GM21381 (cell line): Measurements from ENCODE around the gene OSM.

Experiments used
- ATAC-seq: cut with Tn5 transposase; IDR thresholded peaks from one replicate; pipeline ENCODE4 v1.9.1; 2021; ENCODE audit warnings: mild to moderate bottlenecking, moderate library complexity; ENCODE audit not compliant: unreplicated experiment

Gene OSM

GRCh38 chr22:30266445-30267381 lies at the start of gene OSM:
Gene OSM (minus strand): TSS chr22:30266851. CDS start chr22:30266799, 52 bp downstream.
- ATAC-seq: no peak

DNA sequence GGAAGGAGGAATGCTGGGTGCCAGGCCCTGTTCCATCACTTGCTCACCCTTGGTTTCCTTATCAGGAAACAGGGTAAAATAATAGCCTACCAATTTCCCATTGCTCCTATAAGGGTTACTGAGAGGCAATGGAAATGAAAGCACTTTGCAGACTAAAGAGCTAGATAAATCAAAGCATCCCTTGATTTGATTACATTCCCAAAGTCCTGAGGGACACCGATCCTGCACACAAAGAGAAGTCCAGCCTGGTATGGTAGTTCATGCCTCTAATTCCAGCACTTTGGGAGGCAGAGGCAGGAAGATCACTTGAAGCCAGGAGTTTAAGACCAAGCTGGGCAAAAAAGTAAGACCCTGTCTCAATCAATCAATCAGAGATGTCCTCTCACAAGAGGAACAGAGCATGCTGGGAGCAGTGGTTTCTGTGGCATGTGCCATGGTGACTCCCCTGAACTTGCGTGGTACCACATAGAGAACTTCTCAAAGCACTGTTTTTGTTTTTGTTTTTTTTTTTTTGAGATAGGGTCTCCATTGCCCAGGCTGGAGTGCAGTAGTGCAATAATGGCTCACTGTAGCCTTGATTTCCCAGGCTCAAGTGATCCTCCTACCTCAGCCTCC lies 49.4 kb upstream of the OSM start:
- ATAC-seq: no peak

- no peak for ATAC-seq
Observed at GRCh38 chr22:30314915-30315314, 48.3 kb upstream of the OSM start.

GRCh38 chr22:30313527-30314363 lies 47.1 kb upstream of the OSM start:
- ATAC-seq: no peak

DNA sequence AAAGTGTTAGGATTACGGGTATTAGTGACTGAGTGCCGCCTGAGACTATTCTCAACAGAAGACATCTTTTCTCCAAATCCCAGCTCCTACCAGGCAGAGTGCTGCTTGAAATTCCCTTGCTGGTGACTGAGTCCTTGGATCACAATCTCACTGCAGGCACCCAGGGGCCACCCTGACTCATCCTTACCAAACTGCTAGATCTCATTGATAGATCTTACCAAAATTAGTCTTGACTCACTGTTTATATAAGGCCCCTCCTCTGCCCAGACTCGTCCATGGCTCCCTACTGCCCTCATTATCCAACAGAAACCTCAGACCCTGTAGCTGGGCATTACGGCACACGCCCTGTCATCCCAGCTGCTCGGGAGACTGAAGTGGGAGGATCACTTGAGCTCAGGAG lies 45.4 kb upstream of the OSM start:
- ATAC-seq: no peak

- no peak for ATAC-seq
Observed at GRCh38 chr22:30310881-30311771, 44.5 kb upstream of the OSM start.

GRCh38 chr22:30309951-30310741 lies 43.5 kb upstream of the OSM start:
- no peak for ATAC-seq

GRCh38 chr22:30308518-30309230 lies 42.0 kb upstream of the OSM start:
- ATAC-seq: no peak

DNA sequence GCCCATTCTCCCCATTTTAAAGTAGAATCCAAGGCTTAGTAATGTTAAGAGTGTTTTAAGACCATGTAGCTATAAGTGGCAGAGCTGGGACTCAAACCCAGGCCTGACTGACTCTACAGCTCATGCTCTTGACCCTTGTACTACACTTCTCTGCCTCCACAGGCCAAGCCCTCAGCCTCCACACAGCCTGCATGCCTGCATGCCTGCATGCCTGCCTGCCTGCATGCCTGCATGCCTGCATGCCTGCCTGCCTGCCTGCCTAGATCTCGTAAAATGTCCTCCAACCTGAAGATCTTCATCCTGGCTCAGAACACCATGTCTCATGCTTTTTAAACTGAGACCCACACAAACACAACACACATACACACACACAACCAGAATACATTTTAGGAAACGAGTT lies 41.4 kb upstream of the OSM start:
- no peak for ATAC-seq

GRCh38 chr22:30307041-30307574 lies 40.5 kb upstream of the OSM start:
- ATAC-seq: no peak

GRCh38 chr22:30306627-30307011 lies 40.0 kb upstream of the OSM start:
- no peak for ATAC-seq

DNA sequence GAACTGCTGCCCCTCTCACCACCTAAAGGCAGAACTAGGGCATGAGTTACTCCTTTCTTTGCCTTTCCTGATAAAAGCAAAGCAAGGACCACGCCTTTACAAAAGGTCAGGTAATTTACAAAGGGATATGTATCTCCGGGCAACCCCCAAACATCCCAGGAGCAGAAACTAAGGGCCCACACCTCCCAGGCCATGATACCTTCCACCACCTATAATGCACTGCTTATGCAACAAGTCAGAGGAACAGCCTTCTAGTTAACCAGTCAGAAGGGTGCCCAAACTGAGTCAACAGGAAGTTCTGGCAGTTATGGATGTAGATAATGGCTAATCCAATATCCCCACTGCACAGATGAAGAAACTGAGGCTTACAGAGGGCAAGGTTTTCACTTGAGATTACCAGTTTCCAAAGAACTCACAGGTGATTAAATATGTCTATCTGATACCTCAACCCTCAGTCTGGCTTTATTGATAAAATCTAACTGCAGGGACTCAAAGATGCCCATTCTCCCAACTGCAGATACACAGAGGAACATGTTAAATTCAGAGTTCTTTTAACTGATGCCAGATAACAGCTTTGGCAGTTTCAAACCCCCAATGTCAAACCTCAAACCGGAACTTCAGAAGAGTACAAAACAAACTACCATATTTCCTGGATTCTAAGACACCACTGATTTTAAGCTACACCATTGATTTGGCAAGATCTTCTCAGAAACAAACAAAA lies 39.4 kb upstream of the OSM start:
- no peak for ATAC-seq

GRCh38 chr22:30305519-30305905 lies 38.9 kb upstream of the OSM start:
- peak; percentile 30 for ATAC-seq

GRCh38 chr22:30304495-30305244 lies 38.0 kb upstream of the OSM start:
- ATAC-seq: no peak

DNA sequence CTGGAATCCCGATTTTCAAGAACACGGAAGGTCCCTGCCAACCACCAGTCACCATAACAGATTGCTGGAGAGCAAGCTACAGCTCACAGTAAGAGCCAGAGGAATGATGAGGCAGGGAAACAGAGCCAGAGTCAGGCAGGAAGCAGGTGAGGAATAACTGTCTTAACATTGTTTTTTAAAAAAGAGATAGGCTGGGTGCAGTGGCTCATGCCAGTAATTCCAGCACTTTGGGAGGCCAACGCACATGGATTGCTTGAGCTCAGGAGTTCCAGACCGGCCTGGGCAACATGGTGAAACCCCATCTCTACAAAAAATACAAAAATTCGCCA lies 36.1 kb upstream of the OSM start:
- no peak for ATAC-seq

- no peak for ATAC-seq
Observed at GRCh38 chr22:30301995-30302809, 35.6 kb upstream of the OSM start.

DNA sequence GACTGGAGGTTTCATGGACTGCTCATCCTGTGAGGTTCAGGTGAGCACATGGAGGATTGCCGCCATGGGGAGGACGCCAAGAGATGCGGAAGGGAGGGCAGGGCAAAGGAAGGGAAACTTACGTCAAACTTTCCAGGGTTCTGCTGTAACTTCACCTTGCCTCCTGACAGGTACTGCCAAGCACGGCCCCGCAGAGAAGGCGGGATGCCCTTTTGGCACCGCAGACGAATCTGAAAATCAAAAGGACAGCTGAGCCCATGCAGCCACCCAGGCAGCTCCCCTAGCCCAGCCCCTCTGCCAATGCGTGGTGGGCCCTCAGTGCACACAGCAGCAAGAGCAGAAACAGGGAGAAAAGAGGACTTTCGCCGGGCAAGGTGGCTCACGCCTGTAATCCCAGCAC lies 32.7 kb upstream of the OSM start:
- ATAC-seq: no peak
